Measurements from ENCODE around the gene PLCL1.

Gene PLCL1

DNA sequence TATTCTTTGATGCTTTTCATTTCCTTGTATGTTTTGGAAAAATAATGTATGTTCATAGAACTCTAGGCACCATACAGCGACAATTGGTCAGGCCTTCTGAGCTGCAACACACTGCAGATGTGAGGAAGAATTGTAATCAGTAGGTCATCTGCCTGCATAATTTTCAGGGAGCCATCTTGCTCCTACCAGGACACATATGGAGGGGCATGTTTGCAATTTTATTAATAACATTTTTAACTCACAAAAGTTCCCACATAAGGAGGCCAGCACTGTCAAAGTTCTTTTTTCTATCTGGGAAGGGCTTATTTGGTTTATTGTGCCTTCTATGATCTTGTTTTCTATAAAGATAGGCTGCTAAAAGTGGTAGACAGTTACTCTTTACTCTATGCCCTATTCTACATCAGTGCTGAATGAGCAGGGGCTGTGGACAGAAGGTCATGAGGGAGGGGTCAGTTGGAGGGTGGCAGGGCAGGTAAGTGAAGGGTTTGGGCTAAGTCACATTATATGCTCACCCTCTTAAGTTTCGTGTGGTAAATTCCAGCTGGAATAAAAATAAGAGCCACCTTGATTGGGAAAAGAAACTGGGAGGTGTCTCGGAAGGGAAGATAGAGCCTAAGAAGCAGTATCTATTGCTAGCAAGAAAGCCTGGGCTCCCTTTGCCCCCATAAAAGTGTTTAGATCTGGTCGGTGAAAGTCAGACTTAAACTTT is 126.3 kb downstream of the PLCL1 start:
- Histone ChIP-seq H3K4me1 (ENCODE audit: insufficient read depth, low read length, severe bottlenecking) (no peaks in the 10 kb centered on the region), H3K4me2 (ENCODE audit: low read length) (no peak overlapping the region), H3K79me2 (ENCODE audit: insufficient read depth, low read length) (no peaks in the 10 kb centered on the region), H3K36me3 (ENCODE audit: insufficient read depth, low read length) (no peaks in the 10 kb centered on the region), H3K27me3 (ENCODE audit: insufficient read depth, low read length) (no peaks in the 10 kb centered on the region), H3K9me2 (ENCODE audit: low read depth, low read length) (no peaks in the 10 kb centered on the region), H4K20me1 (ENCODE audit: insufficient read depth, low read length) (no peaks in the 10 kb centered on the region), H3F3A (ENCODE audit: insufficient read depth, low read length) (no peaks in the 10 kb centered on the region), H2AFZ (ENCODE audit: low read length) (no peak overlapping the region), H3K9ac (ENCODE audit: low read length) (no peak overlapping the region), H3K4me3 (ENCODE audit: low read depth, low read length, poor library complexity, severe bottlenecking) (no peak overlapping the region), H3K27ac (ENCODE audit: low read depth, low read length, poor library complexity, severe bottlenecking) (no peak overlapping the region), H3K9me3 (ENCODE audit: low read length) (no peaks in the 10 kb centered on the region)
- TF ChIP-seq, protein P1, sequence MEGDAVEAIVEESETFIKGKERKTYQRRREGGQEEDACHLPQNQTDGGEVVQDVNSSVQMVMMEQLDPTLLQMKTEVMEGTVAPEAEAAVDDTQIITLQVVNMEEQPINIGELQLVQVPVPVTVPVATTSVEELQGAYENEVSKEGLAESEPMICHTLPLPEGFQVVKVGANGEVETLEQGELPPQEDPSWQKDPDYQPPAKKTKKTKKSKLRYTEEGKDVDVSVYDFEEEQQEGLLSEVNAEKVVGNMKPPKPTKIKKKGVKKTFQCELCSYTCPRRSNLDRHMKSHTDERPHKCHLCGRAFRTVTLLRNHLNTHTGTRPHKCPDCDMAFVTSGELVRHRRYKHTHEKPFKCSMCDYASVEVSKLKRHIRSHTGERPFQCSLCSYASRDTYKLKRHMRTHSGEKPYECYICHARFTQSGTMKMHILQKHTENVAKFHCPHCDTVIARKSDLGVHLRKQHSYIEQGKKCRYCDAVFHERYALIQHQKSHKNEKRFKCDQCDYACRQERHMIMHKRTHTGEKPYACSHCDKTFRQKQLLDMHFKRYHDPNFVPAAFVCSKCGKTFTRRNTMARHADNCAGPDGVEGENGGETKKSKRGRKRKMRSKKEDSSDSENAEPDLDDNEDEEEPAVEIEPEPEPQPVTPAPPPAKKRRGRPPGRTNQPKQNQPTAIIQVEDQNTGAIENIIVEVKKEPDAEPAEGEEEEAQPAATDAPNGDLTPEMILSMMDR (IDR thresholded peaks at IDR 0.05; ENCODE audit: low read length), result no peak
- TF ChIP-seq EZH2 (IDR thresholded peaks at IDR 0.05; ENCODE audit: borderline replicate concordance, low read length), result no peak

- Histone ChIP-seq H3K9ac (ENCODE audit: low read length) (no peak overlapping the region), H3K79me2 (ENCODE audit: insufficient read depth, low read length) (no peaks in the 10 kb centered on the region), H3K36me3 (ENCODE audit: insufficient read depth, low read length) (no peaks in the 10 kb centered on the region), H3F3A (ENCODE audit: insufficient read depth, low read length) (no peaks in the 10 kb centered on the region), H3K4me1 (ENCODE audit: insufficient read depth, low read length, severe bottlenecking) (no peaks in the 10 kb centered on the region), H3K9me2 (ENCODE audit: low read depth, low read length) (no peaks in the 10 kb centered on the region), H3K9me3 (ENCODE audit: low read length) (no peaks in the 10 kb centered on the region), H3K27ac (ENCODE audit: low read depth, low read length, poor library complexity, severe bottlenecking) (no peak overlapping the region), H4K20me1 (ENCODE audit: insufficient read depth, low read length) (no peaks in the 10 kb centered on the region), H2AFZ (ENCODE audit: low read length) (no peak overlapping the region), H3K4me3 (ENCODE audit: low read depth, low read length, poor library complexity, severe bottlenecking) (no peak overlapping the region), H3K27me3 (ENCODE audit: insufficient read depth, low read length) (no peaks in the 10 kb centered on the region), H3K4me2 (ENCODE audit: low read length) (no peak overlapping the region)
- TF ChIP-seq EZH2 (IDR thresholded peaks at IDR 0.05; ENCODE audit: borderline replicate concordance, low read length), result no peak
- TF ChIP-seq, protein P1 (IDR thresholded peaks at IDR 0.05; ENCODE audit: low read length), result no peak
These were observed 127.4 kb downstream of the PLCL1 start for GRCh38 chr2:197931661-197932312.

GRCh38 chr2:197932374-197932773 is 128.0 kb downstream of the PLCL1 start:
- no peaks in the 10 kb centered on the region for H3K27me3 ChIP-seq (ENCODE audit: insufficient read depth, low read length)
- TF ChIP-seq EZH2 (IDR thresholded peaks at IDR 0.05; ENCODE audit: borderline replicate concordance, low read length), result no peak
- TF ChIP-seq, protein P1 (IDR thresholded peaks at IDR 0.05; ENCODE audit: low read length), result no peak
- no peaks in the 10 kb centered on the region for H4K20me1 ChIP-seq (ENCODE audit: insufficient read depth, low read length)
- no peaks in the 10 kb centered on the region for H3K79me2 ChIP-seq (ENCODE audit: insufficient read depth, low read length)
- no peaks in the 10 kb centered on the region for H3F3A ChIP-seq (ENCODE audit: insufficient read depth, low read length)
- H3K9me2 ChIP-seq (ENCODE audit: low read depth, low read length), result no peaks in the 10 kb centered on the region
- H3K36me3 ChIP-seq (ENCODE audit: insufficient read depth, low read length), result no peaks in the 10 kb centered on the region
- H3K9ac ChIP-seq (ENCODE audit: low read length), result no peak overlapping the region
- no peaks in the 10 kb centered on the region for H3K9me3 ChIP-seq (ENCODE audit: low read length)
- no peak overlapping the region for H3K4me3 ChIP-seq (ENCODE audit: low read depth, low read length, poor library complexity, severe bottlenecking)
- H3K4me2 ChIP-seq (ENCODE audit: low read length), result no peak overlapping the region
- H3K4me1 ChIP-seq (ENCODE audit: insufficient read depth, low read length, severe bottlenecking), result no peaks in the 10 kb centered on the region
- no peak overlapping the region for H2AFZ ChIP-seq (ENCODE audit: low read length)
- H3K27ac ChIP-seq (ENCODE audit: low read depth, low read length, poor library complexity, severe bottlenecking), result no peak overlapping the region
